IMR-90 (cell line): Measurements from ENCODE around the gene FGF12. TPM values are rescaled to one million over a fixed set of nuclear protein-coding genes. Genes with fewer than 3 reads are reported as not detected.
A peak's percentile ranks its signal among the peaks of the same experiment; 100 is the strongest.

Source experiments
- ATAC-seq: fragments of 200-7000 bp; cut with Tn5 transposase; 2 replicates; pipeline ENCODE4 v1.9.1; 2020; ENCODE audit warnings: low read depth, mild to moderate bottlenecking, moderate library complexity
- BruUV-seq: library from RNA; stranded (reverse); fragments of 400-500 nt; replicated peaks from 2 replicates; lab custom pipeline; 2021; lab: Mats Ljungman, UMichigan
- CTCF ChIA-PET: fragments of 300-600 bp; formaldehyde crosslinking; extraction: SDS; loops from one replicate; lab custom pipeline; 2021; ENCODE audit warnings: antibody characterized with exemption; lab: Yijun Ruan, JAX
- POLR2A ChIA-PET: fragments of 300-600 bp; sonication (Branson Sonifier 250); formaldehyde crosslinking; loops from one replicate; lab custom pipeline; 2022; ENCODE audit warnings: antibody characterized with exemption; ENCODE audit not compliant: unreplicated experiment; lab: Charles Lee
- DNase-seq: peaks from one replicate; pipeline ENCODE4 v3.0.0; 2013
- H2AFZ ChIP-seq: replicated peaks from 2 replicates; pipeline ENCODE3; 2013; ENCODE audit warnings: low read length, mild to moderate bottlenecking; ENCODE audit not compliant: poor library complexity
- H2AK5ac ChIP-seq: 2 replicates; pipeline ENCODE4 v1.6.1; 2013; ENCODE audit warnings: low read depth, low read length, inconsistent platforms
- H2AK9ac ChIP-seq: replicated peaks from 2 replicates; pipeline ENCODE3; 2013; ENCODE audit warnings: mild to moderate bottlenecking, low read depth, low read length, moderate library complexity; ENCODE audit not compliant: poor library complexity
- H2BK120ac ChIP-seq: 2 replicates; pipeline ENCODE4 v1.6.1; 2013; ENCODE audit warnings: low read depth, low read length, inconsistent platforms
- H2BK15ac ChIP-seq: 3 replicates; pipeline ENCODE4 v1.6.1; 2013; ENCODE audit warnings: low read depth, low read length, inconsistent platforms
- H2BK20ac ChIP-seq: 2 replicates; pipeline ENCODE4 v1.6.1; 2013; ENCODE audit warnings: low read depth, mild to moderate bottlenecking, inconsistent platforms, low read length, moderate library complexity
- H2BK5ac ChIP-seq: 2 replicates; pipeline ENCODE4 v1.6.1; 2013; ENCODE audit warnings: mild to moderate bottlenecking, low read depth, low read length, inconsistent platforms; ENCODE audit not compliant: poor library complexity, severe bottlenecking
- H3K14ac ChIP-seq: replicated peaks from 2 replicates; pipeline ENCODE4 v1.6.1; 2013; ENCODE audit warnings: low read depth, low read length, inconsistent platforms
- H3K18ac ChIP-seq: 2 replicates; pipeline ENCODE4 v1.6.1; 2013; ENCODE audit warnings: low read depth, low read length, control low read depth
- H3K23ac ChIP-seq: 2 replicates; pipeline ENCODE4 v1.6.1; 2013; ENCODE audit warnings: low read depth, low read length, inconsistent platforms
- H3K27ac ChIP-seq: 2 replicates; pipeline ENCODE4 v1.5.1; 2013; ENCODE audit warnings: mild to moderate bottlenecking, control low read depth, low read length; ENCODE audit not compliant: insufficient read depth
- H3K27me3 ChIP-seq: 2 replicates; pipeline ENCODE4 v1.6.1; 2013; ENCODE audit warnings: low read length; ENCODE audit not compliant: control insufficient read depth, insufficient read depth
- H3K36me3 ChIP-seq: 2 replicates; pipeline ENCODE4 v1.6.1; 2013; ENCODE audit warnings: low read length, mixed read lengths; ENCODE audit not compliant: control insufficient read depth, insufficient read depth
- H3K4ac ChIP-seq: 2 replicates; pipeline ENCODE4 v1.6.1; 2013; ENCODE audit warnings: low read depth, low read length, inconsistent platforms
- H3K4me1 ChIP-seq: 2 replicates; pipeline ENCODE4 v1.6.1; 2013; ENCODE audit warnings: low read length, mixed read lengths; ENCODE audit not compliant: control insufficient read depth, insufficient read depth
- H3K4me2 ChIP-seq: 2 replicates; pipeline ENCODE4 v1.6.1; 2013; ENCODE audit warnings: low read depth, mild to moderate bottlenecking, control low read depth, low read length, moderate library complexity
- H3K4me3 ChIP-seq: 2 replicates; pipeline ENCODE4 v1.5.1; 2013; ENCODE audit warnings: low read depth, mild to moderate bottlenecking, control low read depth, low read length, moderate library complexity; ENCODE audit not compliant: insufficient read depth
- H3K56ac ChIP-seq: 2 replicates; pipeline ENCODE4 v1.6.1; 2013; ENCODE audit warnings: low read length, inconsistent platforms; ENCODE audit not compliant: insufficient read depth; ENCODE audit errors: extremely low read depth
- H3K79me1 ChIP-seq, 2 experiments: 2 replicates each; pipeline ENCODE4 v1.6.1; 2013; ENCODE audit warnings: low read length in 2 of 2, inconsistent platforms in 1 of 2, low read depth in 1 of 2
- H3K9ac ChIP-seq: 2 replicates; pipeline ENCODE4 v1.6.1; 2013; ENCODE audit warnings: low read depth, low read length, control low read depth
- H3K9me1 ChIP-seq: 2 replicates; pipeline ENCODE4 v1.6.1; 2013; ENCODE audit warnings: low read length, inconsistent platforms; ENCODE audit not compliant: insufficient read depth
- H3K9me3 ChIP-seq: 2 replicates; pipeline ENCODE4 v1.6.1; 2013; ENCODE audit warnings: low read length; ENCODE audit not compliant: control insufficient read depth, insufficient read depth
- H4K20me1 ChIP-seq: 2 replicates; pipeline ENCODE4 v1.6.1; 2013; ENCODE audit warnings: low read length, inconsistent platforms; ENCODE audit not compliant: insufficient read depth
- H4K5ac ChIP-seq: 2 replicates; pipeline ENCODE4 v1.6.1; 2013; ENCODE audit warnings: mild to moderate bottlenecking, low read depth, low read length, control low read depth
- H4K8ac ChIP-seq, 2 experiments: 2 replicates each; pipeline ENCODE4 v1.6.1; 2013; ENCODE audit warnings: low read depth in 2 of 2, low read length in 2 of 2, control low read depth in 1 of 2, inconsistent platforms in 1 of 2
- H4K91ac ChIP-seq: 2 replicates; pipeline ENCODE4 v1.6.1; 2013; ENCODE audit warnings: low read depth, low read length, inconsistent platforms; ENCODE audit not compliant: insufficient read depth
- BHLHE40 ChIP-seq: fragments of 150-350 bp; IDR thresholded peaks from 2 replicates; pipeline ENCODE4 v1.6.1; 2016; ENCODE audit warnings: mild to moderate bottlenecking, low read depth, low read length
- CEBPB ChIP-seq: IDR thresholded peaks from 2 replicates; pipeline ENCODE4 v1.6.1; 2012; ENCODE audit warnings: low read depth, low read length, improper control_type of control experiment
- CHD1 ChIP-seq: IDR thresholded peaks from 2 replicates; pipeline ENCODE4 v1.6.1; 2012; ENCODE audit warnings: low read depth, low read length, improper control_type of control experiment
- ELK1 ChIP-seq: fragments of 150-350 bp; IDR thresholded peaks from 2 replicates; pipeline ENCODE4 v1.6.1; 2016; ENCODE audit warnings: low read depth, mild to moderate bottlenecking, low read length, moderate library complexity, borderline replicate concordance
- FOS ChIP-seq: fragments of 150-350 bp; IDR thresholded peaks from 2 replicates; pipeline ENCODE4 v1.6.1; 2016; ENCODE audit warnings: low read depth, low read length
- MAFK ChIP-seq: IDR thresholded peaks from 2 replicates; pipeline ENCODE4 v1.6.1; 2012; ENCODE audit warnings: low read depth, low read length, improper control_type of control experiment
- MAZ ChIP-seq: IDR thresholded peaks from 2 replicates; pipeline ENCODE4 v1.6.1; 2012; ENCODE audit warnings: low read depth, mild to moderate bottlenecking, low read length, improper control_type of control experiment, moderate library complexity, borderline replicate concordance
- MXI1 ChIP-seq: IDR thresholded peaks from 2 replicates; pipeline ENCODE4 v1.6.1; 2012; ENCODE audit warnings: low read depth, mild to moderate bottlenecking, low read length, moderate library complexity, borderline replicate concordance
- NFE2L2 ChIP-seq: fragments of 150-350 bp; IDR thresholded peaks from 2 replicates; pipeline ENCODE4 v1.6.1; 2016; ENCODE audit warnings: low read depth, mild to moderate bottlenecking, low read length
- POLR2A ChIP-seq: IDR thresholded peaks from 2 replicates; pipeline ENCODE4 v1.6.1; 2012; ENCODE audit warnings: mild to moderate bottlenecking, low read depth, low read length
- RAD21 ChIP-seq: IDR thresholded peaks from 2 replicates; pipeline ENCODE4 v1.6.1; 2012; ENCODE audit warnings: low read length, improper control_type of control experiment
- RCOR1 ChIP-seq: IDR thresholded peaks from 2 replicates; pipeline ENCODE4 v1.6.1; 2012; ENCODE audit warnings: mild to moderate bottlenecking, low read length, improper control_type of control experiment; ENCODE audit not compliant: insufficient replicate concordance
- RFX5 ChIP-seq: IDR thresholded peaks from 2 replicates; pipeline ENCODE4 v1.8.0; 2012; ENCODE audit warnings: low read depth, mild to moderate bottlenecking, low read length, moderate library complexity
- SMC3 ChIP-seq: fragments of 150-350 bp; IDR thresholded peaks from 2 replicates; pipeline ENCODE4 v1.6.1; 2016; ENCODE audit warnings: low read depth, mild to moderate bottlenecking, antibody characterized with exemption, low read length, moderate library complexity
- USF2 ChIP-seq: fragments of 150-350 bp; IDR thresholded peaks from 2 replicates; pipeline ENCODE4 v1.6.1; 2017; ENCODE audit warnings: mild to moderate bottlenecking, antibody characterized with exemption, low read length, low read depth
- WGBS, 2 experiments: methylation state at CpG; one replicate each; pipeline versions ENCODE4 v1.1.5 to v1.1.7; 2013; ENCODE audit warnings: missing lambda C conversion rate in 2 of 2; ENCODE audit not compliant: insufficient read length in 1 of 2; ENCODE audit errors: extremely low coverage in 2 of 2; 5-methylcytosine and 5-hydroxymethylcytosine counted together
- dilution Hi-C: fragments of 300-500 bp; cut with HindIII; formaldehyde crosslinking; loops from one replicate; pipeline ENCODE4 v1.14.3; 2018; ENCODE audit warnings: low sequenced_read_pairs; ENCODE audit not compliant: unreplicated experiment
- in situ Hi-C: fragments of 300-500 bp; cut with MboI; formaldehyde crosslinking; loops from 3 replicates; pipeline ENCODE4 v1.14.3; 2019; ENCODE audit warnings: low sequenced_read_pairs, inconsistent platforms, mixed read lengths
- intact Hi-C: fragments of 100-400 bp; cut with micrococcal nuclease; formaldehyde crosslinking; loops from 2 replicates; pipeline ENCODE4 v1.10.0; 2022
- polyA plus RNA-seq, 3 experiments: library from polyadenylated mRNA; depleted of rRNA; stranded (reverse); fragments of >200 nt; gene quantifications; 2 replicates each; pipeline ENCODE4 v1.2.3, GENCODE V29; 2012; ENCODE audit warnings: low replicate concordance in 1 of 3
- total RNA-seq: library from RNA; depleted of rRNA; stranded (reverse); fragments of >200 nt; gene quantifications from 2 replicates; pipeline ENCODE4 v1.2.3, GENCODE V29; 2012
- TF ChIP-seq, protein P1 (sequence below): conservative IDR thresholded peaks from 2 replicates; pipeline ENCODE4 v1.5.1; 2012; ENCODE audit warnings: mild to moderate bottlenecking, low read depth, low read length, improper control_type of control experiment

FGF12 gene
- total and polyA plus RNA-seq, 2 of the 4 experiments (the other 2 are of a cell fraction) = not detected

GRCh38 chr3:192169332-192169915 is 557.9 kb downstream of the FGF12 start:
- Histone ChIP-seq H2AFZ (no peak overlapping the region), H4K91ac (no peak overlapping the region), H3K9me1 (no peaks in the 10 kb centered on the region), H3K27me3 (no peaks in the 10 kb centered on the region), H3K79me1 (no peaks in the 10 kb centered on the region), H2BK15ac (no peak overlapping the region), H3K56ac (no peak overlapping the region), H3K27ac (no peak overlapping the region), H3K23ac (no peak overlapping the region), H2BK120ac (no peak overlapping the region), H4K8ac (no peak overlapping the region), H2AK5ac (no peak overlapping the region), H3K9me3 (peaks cover 11% of the 10 kb centered on the region), H3K18ac (no peak overlapping the region), H3K36me3 (no peaks in the 10 kb centered on the region), H2AK9ac (peak overlapping the region; percentile 15), H2BK5ac (no peak overlapping the region), H4K5ac (no peak overlapping the region), H3K4ac (no peak overlapping the region), H3K4me2 (no peak overlapping the region), H3K4me3 (no peak overlapping the region), H3K4me1 (no peaks in the 10 kb centered on the region), H3K9ac (no peak overlapping the region), H4K20me1 (no peaks in the 10 kb centered on the region), H2BK20ac (no peak overlapping the region), H3K14ac (no peak overlapping the region)
- BruUV-seq = no TSS peak
- POLR2A ChIA-PET = no interaction called here
- CTCF ChIA-PET = no interaction called here
- dilution Hi-C loops = no loop called here
- WGBS, 2 experiments = no CpG with 5 or more reads among the region's 4 CpGs
- no peak for ATAC-seq
- TF ChIP-seq POLR2A (no peak), CHD1 (no peak), MXI1 (no peak), SMC3 (no peak), RFX5 (no peak), CEBPB (no peak), MAZ (no peak), RAD21 (no peak), NFE2L2 (no peak), USF2 (no peak), FOS (no peak), MAFK (no peak), ELK1 (no peak), RCOR1 (no peak), BHLHE40 (no peak)
- TF ChIP-seq, protein P1, sequence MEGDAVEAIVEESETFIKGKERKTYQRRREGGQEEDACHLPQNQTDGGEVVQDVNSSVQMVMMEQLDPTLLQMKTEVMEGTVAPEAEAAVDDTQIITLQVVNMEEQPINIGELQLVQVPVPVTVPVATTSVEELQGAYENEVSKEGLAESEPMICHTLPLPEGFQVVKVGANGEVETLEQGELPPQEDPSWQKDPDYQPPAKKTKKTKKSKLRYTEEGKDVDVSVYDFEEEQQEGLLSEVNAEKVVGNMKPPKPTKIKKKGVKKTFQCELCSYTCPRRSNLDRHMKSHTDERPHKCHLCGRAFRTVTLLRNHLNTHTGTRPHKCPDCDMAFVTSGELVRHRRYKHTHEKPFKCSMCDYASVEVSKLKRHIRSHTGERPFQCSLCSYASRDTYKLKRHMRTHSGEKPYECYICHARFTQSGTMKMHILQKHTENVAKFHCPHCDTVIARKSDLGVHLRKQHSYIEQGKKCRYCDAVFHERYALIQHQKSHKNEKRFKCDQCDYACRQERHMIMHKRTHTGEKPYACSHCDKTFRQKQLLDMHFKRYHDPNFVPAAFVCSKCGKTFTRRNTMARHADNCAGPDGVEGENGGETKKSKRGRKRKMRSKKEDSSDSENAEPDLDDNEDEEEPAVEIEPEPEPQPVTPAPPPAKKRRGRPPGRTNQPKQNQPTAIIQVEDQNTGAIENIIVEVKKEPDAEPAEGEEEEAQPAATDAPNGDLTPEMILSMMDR = no peak
- DNase-seq = no peak
- in situ Hi-C loops = no loop called here
- intact Hi-C loops = no loop called here
